Measurements from ENCODE around the gene SSBP3. TPM values are rescaled to one million over a fixed set of nuclear protein-coding genes. Genes with fewer than 3 reads are reported as not detected.

Gene SSBP3
- total RNA-seq, 4 donors from 2014 or later: 32.0 to 70.2 (median 60.3) TPM

DNA sequence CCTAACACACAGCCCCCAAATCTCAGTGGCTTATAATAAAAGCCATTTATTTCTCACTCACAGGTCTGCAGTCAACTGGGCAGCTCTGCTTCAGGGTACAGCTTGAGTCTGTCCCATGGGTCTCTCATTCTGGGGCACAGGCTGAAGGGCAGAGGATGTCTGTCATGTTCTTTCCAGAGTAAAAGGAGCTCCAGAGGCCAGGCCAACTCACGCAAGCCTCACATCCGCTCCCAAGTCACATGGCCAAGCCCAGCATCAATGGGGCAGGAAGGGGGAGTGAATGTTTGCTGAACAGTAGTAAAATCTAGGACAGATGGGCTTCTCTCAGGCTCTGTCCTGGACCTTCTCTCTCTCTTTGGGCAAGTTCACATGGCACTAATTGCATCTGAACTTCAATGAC, 7.1 kb upstream of the SSBP3 start:
- H3K27me3 ChIP-seq: no peaks in the 10 kb centered on the region
- TF ChIP-seq POLR2A (IDR thresholded peaks at IDR 0.05) (no peak), EP300 (IDR thresholded peaks at IDR 0.05) (peak in 1 of 2 donors; percentile 16)
- TF ChIP-seq, protein P1, sequence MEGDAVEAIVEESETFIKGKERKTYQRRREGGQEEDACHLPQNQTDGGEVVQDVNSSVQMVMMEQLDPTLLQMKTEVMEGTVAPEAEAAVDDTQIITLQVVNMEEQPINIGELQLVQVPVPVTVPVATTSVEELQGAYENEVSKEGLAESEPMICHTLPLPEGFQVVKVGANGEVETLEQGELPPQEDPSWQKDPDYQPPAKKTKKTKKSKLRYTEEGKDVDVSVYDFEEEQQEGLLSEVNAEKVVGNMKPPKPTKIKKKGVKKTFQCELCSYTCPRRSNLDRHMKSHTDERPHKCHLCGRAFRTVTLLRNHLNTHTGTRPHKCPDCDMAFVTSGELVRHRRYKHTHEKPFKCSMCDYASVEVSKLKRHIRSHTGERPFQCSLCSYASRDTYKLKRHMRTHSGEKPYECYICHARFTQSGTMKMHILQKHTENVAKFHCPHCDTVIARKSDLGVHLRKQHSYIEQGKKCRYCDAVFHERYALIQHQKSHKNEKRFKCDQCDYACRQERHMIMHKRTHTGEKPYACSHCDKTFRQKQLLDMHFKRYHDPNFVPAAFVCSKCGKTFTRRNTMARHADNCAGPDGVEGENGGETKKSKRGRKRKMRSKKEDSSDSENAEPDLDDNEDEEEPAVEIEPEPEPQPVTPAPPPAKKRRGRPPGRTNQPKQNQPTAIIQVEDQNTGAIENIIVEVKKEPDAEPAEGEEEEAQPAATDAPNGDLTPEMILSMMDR (IDR thresholded peaks at IDR 0.05): no peak
- DNase-seq (ENCODE audit: low spot score in 2 of 2): no peak
- H3K9me3 ChIP-seq: no peaks in the 10 kb centered on the region
- H3K4me3 ChIP-seq: no peak overlapping the region
- H3K27ac ChIP-seq: peak overlapping the region in 3 of 4 donors; percentile 12 to 64 (median 38)
- no peaks in the 10 kb centered on the region for H3K36me3 ChIP-seq
- peaks cover 0 to 19% (median 10%) of the 10 kb centered on the region in 4 donors for H3K4me1 ChIP-seq
- WGBS, 2 donors: 10 to 27% methylated on average over 2 of the region's 2 CpGs

DNA sequence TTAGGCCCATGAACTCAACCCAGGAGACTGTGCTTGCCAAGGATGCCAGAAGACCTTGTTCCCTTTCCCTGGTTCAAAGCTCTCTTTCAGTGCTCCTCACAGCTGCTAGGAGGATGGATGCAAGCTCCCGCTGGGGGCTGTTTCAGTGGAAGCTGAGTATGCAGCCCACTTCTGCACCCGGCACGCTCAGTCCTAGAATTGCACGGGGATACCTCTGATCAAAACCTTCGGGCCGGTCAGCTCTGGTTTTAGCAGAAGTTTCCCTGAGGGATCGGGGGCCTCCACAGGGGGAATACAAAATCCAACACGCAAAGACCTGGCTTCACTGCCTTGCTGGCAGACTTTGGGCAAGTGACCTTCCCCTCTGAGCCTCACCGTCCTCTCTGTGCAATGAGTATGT, 4.2 kb upstream of the SSBP3 start:
- Histone ChIP-seq H3K9me3 (no peaks in the 10 kb centered on the region), H3K36me3 (no peaks in the 10 kb centered on the region), H3K4me1 (peaks cover 0 to 25% (median 16%) of the 10 kb centered on the region in 4 donors), H3K27me3 (no peaks in the 10 kb centered on the region), H3K27ac (no peak overlapping the region), H3K4me3 (no peak overlapping the region)
- DNase-seq (ENCODE audit: low spot score in 2 of 2): no peak
- 87% methylated on average over 9 of the region's 9 CpGs for WGBS, 2 donors
- TF ChIP-seq, protein P1 (IDR thresholded peaks at IDR 0.05): no peak
- TF ChIP-seq POLR2A (IDR thresholded peaks at IDR 0.05) (no peak), EP300 (IDR thresholded peaks at IDR 0.05) (no peak)

DNA sequence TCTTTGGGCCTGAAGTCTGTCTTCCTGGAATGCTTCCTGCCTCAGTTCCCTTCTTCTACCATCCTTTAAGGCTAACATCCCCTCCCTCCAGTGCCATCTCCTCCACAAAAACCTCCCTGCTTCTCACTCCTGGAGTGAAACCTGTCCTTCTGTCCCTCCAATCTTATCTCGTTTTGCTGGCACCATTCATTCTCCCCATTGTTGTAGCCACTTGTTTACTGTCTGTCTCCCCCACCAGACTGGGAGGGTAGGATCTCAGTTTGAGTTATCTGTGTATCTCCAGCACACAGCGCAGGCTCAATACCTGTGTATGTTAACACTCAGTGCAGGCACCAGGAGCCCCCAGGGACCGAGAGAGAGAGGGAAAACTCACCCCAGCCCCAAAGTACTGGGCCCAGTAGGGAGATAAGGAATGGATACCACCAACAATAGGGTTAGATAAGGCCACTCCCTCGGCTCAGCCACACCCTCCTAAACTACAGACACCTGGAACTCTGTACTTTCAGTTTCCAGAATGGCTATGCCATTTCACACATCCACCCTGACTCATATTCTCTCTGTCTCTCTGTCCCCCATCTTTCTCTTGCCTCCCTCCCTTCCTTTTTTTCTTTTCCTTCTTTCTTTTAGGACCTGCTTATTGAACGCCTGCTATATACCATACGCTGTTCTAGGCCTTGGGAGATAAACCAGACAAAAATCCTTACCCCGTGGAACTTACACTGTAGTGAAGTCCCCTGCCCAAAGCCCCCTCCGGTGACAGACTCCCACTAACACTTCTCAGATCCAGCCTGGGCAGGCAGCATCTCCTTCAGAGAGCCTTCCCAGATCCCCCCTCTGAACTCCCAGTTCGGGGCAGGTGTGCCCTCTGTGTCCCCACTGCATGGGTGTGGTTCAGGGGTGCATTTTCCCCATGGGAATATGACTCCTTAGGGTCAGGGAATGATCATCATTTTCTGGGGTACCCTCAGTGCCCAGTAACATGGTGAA, 3.3 kb upstream of the SSBP3 start:
- no peak for DNase-seq (ENCODE audit: low spot score in 2 of 2)
- Histone ChIP-seq H3K9me3 (no peaks in the 10 kb centered on the region), H3K36me3 (no peaks in the 10 kb centered on the region), H3K27me3 (no peaks in the 10 kb centered on the region), H3K4me3 (no peak overlapping the region), H3K27ac (peak overlapping the region in 2 of 4 donors; percentile 93 to 95), H3K4me1 (peaks cover 0 to 32% (median 19%) of the 10 kb centered on the region in 4 donors)
- TF ChIP-seq POLR2A (IDR thresholded peaks at IDR 0.05) (no peak), EP300 (IDR thresholded peaks at IDR 0.05) (no peak)
- TF ChIP-seq, protein P1 (IDR thresholded peaks at IDR 0.05): no peak
- 79 to 81% methylated on average over 9 of the region's 9 CpGs for WGBS, 2 donors

DNA sequence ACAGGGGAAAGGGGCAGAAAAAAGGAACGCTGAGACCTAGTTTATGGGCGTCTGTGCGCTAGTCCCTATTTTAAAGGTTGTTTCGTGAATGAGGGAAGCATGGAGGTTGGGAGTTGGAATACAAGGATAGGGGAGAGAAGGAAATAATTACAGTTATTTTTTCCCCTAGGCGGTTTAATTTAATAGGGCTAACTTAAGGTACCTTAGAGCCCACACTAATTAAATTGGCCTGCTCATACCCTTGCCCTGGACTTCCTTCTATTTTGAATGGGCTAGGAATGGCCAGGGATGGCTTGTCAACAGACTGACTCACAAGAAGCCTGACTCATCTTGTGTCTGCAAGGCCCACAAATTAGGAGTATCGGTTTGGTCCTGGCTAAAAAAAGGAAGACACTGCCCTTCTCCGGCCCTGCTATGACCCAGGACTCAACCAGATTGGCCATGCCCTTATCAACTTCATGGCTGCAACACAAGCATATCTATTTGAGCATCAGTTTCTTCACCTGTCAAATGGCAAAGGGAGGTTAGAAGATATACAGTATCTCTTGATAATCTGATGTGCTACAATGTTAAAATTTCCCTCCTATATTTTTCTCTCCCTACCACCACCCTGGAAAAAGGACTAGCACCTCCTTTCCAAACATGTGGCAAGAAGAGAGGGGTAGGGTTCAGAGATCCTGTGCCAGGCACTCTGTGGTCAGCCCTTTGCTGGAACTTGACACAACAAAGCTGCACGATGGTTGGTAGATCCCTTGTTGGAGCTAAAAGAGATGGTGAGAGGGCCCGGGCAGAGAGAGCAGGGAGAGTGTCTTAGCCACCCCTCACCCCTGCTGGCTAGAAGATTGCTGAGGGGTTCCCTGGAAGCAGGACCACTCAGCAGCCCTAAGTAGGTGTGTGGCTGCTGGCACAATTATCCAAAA, 2.2 kb upstream of the SSBP3 start:
- Histone ChIP-seq H3K4me3 (no peak overlapping the region), H3K27me3 (no peaks in the 10 kb centered on the region), H3K4me1 (peaks cover 0 to 38% (median 29%) of the 10 kb centered on the region in 4 donors), H3K9me3 (no peaks in the 10 kb centered on the region), H3K27ac (peak overlapping the region; percentile 33 to 95 (median 94)), H3K36me3 (no peaks in the 10 kb centered on the region)
- WGBS, 2 donors: 44 to 53% methylated on average over 9 of the region's 9 CpGs
- TF ChIP-seq, protein P1 (IDR thresholded peaks at IDR 0.05): no peak
- no peak for TF ChIP-seq EP300 (IDR thresholded peaks at IDR 0.05)
- no peak for TF ChIP-seq POLR2A (IDR thresholded peaks at IDR 0.05)
- no peak for DNase-seq (ENCODE audit: low spot score in 2 of 2)

All from tibial nerve (tissue), 4 donors.